GM23248 (cell line): ENCODE data around the gene PEX5L. TPM values are rescaled to one million over a fixed set of nuclear protein-coding genes. Genes with fewer than 3 reads are reported as not detected.

Experiments used
- DNase-seq: peaks from one replicate; pipeline ENCODE4 v3.0.0-alpha.2; 2015
- H2AFZ ChIP-seq: fragments of 200-600 bp; sonication (generic); 2 replicates; pipeline ENCODE4 v1.6.1; 2016; ENCODE audit warnings: antibody characterized with exemption
- H3F3A ChIP-seq: fragments of 200-600 bp; sonication (generic); 2 replicates; pipeline ENCODE4 v1.6.1; 2016; ENCODE audit warnings: mild to moderate bottlenecking, antibody characterized with exemption, mixed run types; ENCODE audit not compliant: insufficient read depth
- H3K27ac ChIP-seq: fragments of 200-600 bp; sonication (generic); 2 replicates; pipeline ENCODE4 v1.5.1; 2016; ENCODE audit warnings: mild to moderate bottlenecking
- H3K27me3 ChIP-seq: fragments of 200-600 bp; sonication (generic); replicated peaks from 2 replicates; pipeline ENCODE4 v1.6.1; 2016; ENCODE audit warnings: mild to moderate bottlenecking; ENCODE audit not compliant: insufficient read depth
- H3K36me3 ChIP-seq: fragments of 200-600 bp; sonication (generic); 2 replicates; pipeline ENCODE4 v1.6.1; 2016; ENCODE audit warnings: low read depth, mild to moderate bottlenecking
- H3K4me1 ChIP-seq: fragments of 200-600 bp; sonication (generic); 2 replicates; pipeline ENCODE4 v1.6.1; 2016; ENCODE audit warnings: mild to moderate bottlenecking; ENCODE audit not compliant: insufficient read depth
- H3K4me2 ChIP-seq: fragments of 200-600 bp; sonication (generic); one replicate; pipeline ENCODE4 v1.6.1; 2016; ENCODE audit warnings: mild to moderate bottlenecking; ENCODE audit not compliant: unreplicated experiment
- H3K4me3 ChIP-seq: fragments of 200-600 bp; sonication (generic); 2 replicates; pipeline ENCODE4 v1.5.1; 2016; ENCODE audit warnings: mild to moderate bottlenecking
- H3K79me2 ChIP-seq: fragments of 200-600 bp; sonication (generic); 2 replicates; pipeline ENCODE4 v1.6.1; 2016; ENCODE audit warnings: mild to moderate bottlenecking; ENCODE audit not compliant: insufficient read depth
- H3K9ac ChIP-seq: fragments of 200-600 bp; sonication (generic); 2 replicates; pipeline ENCODE4 v1.6.1; 2016; ENCODE audit warnings: mild to moderate bottlenecking
- H3K9me2 ChIP-seq: fragments of 200-600 bp; sonication (generic); 2 replicates; pipeline ENCODE4 v1.6.1; 2016; ENCODE audit warnings: mixed run types, mild to moderate bottlenecking, moderate library complexity; ENCODE audit not compliant: insufficient read depth
- H3K9me3 ChIP-seq: fragments of 200-600 bp; sonication (generic); one replicate; pipeline ENCODE4 v1.6.1; 2017; ENCODE audit warnings: low read depth
- H4K20me1 ChIP-seq: fragments of 200-600 bp; sonication (generic); 2 replicates; pipeline ENCODE4 v1.6.0; 2016; ENCODE audit not compliant: insufficient read depth
- EZH2 ChIP-seq: fragments of 200-600 bp; sonication (generic); IDR thresholded peaks from 2 replicates; pipeline ENCODE4 v1.6.1; 2018; ENCODE audit warnings: antibody characterized with exemption, mild to moderate bottlenecking; ENCODE audit not compliant: insufficient read depth, poor library complexity, severe bottlenecking
- EZH2phosphoT487 ChIP-seq: fragments of 200-600 bp; sonication (generic); IDR thresholded peaks from 2 replicates; pipeline ENCODE4 v1.6.1; 2018; ENCODE audit warnings: antibody characterized with exemption, moderate library complexity, mild to moderate bottlenecking, low read depth; ENCODE audit not compliant: insufficient read depth
- WGBS, 2 experiments: methylation state at CpG; one replicate each; pipeline ENCODE4 v1.1.6; 2015 to 2017; ENCODE audit warnings: low lambda C conversion rate in 2 of 2, low coverage in 1 of 2; ENCODE audit errors: missing lambda C conversion rate in 2 of 2; 5-methylcytosine and 5-hydroxymethylcytosine counted together
- in situ Hi-C: fragments of 300-500 bp; cut with MboI; formaldehyde crosslinking; loops from 2 replicates; pipeline ENCODE4 v1.15.0; 2020
- polyA plus RNA-seq: library from polyadenylated mRNA; unstranded; fragments of >200 nt; fragmentation: Nextera tagmentation; extraction: Ambion mirVana; gene quantifications from 2 replicates; pipeline ENCODE4 v1.2.1, GENCODE V29; 2016
- total RNA-seq: library from RNA; depleted of rRNA; stranded (reverse); fragments of >200 nt; shearing (Covaris generic); gene quantifications from 2 replicates; pipeline ENCODE4 v1.2.3, GENCODE V29; 2014

Gene PEX5L
- total and polyA plus RNA-seq, 2 experiments from 2014 or later, result 0.03 TPM; not detected in 1

DNA sequence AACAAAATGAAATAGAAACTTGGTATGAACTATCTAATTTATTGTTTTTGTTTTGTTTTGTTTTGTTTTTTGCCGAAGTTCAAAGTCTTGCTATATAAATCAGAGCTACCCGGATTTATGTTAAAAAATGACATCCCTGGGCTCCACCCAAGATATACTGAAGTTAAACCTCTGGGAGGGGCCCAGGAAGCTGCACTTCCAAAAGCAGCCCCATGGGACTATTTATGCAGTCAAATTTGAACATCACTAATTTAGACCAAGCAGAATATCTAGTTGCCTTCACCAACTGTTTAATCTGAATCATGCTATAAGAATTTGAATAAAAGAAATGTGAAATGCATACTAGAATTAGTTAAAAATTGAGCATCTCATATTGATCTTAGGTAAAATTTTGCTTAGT is 32.2 kb downstream of the PEX5L start:
- Histone ChIP-seq H3K36me3 (no peaks in the 10 kb centered on the region), H3K79me2 (no peaks in the 10 kb centered on the region), H3K27ac (no peak overlapping the region), H3K27me3 (no peaks in the 10 kb centered on the region), H3K4me1 (no peaks in the 10 kb centered on the region), H3K9me2 (no peaks in the 10 kb centered on the region), H3K4me3 (no peak overlapping the region), H3K9ac (no peak overlapping the region), H2AFZ (no peak overlapping the region), H3K9me3 (no peaks in the 10 kb centered on the region), H3F3A (no peaks in the 10 kb centered on the region), H4K20me1 (no peaks in the 10 kb centered on the region), H3K4me2 (no peak overlapping the region)
- in situ Hi-C loops, result no loop called here
- WGBS, 2 experiments, result 25 to 34% methylated on average over 2 of the region's 2 CpGs
- TF ChIP-seq EZH2phosphoT487, result no peak
- TF ChIP-seq EZH2, result no peak
- no peak for DNase-seq

DNA sequence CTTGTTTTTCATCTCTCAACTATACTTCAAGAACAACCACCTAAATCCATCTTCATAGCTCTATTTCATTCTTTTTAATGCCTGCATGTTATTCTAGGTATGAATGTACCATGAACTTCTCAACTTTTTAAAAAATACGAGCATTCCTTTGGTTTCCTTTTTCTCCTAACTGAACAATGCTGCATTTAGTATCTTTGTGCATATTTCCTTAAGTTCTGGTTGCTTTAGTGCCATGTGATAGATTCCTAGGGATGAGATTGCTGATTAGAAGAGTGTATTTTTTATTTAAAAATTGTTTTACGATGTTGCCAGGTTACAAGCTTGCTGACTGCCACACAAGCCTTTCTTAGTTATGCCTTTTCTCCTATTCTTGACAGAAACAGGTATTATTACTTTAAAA is 34.7 kb downstream of the PEX5L start:
- TF ChIP-seq EZH2phosphoT487 (no peak), EZH2 (no peak)
- in situ Hi-C loops, result no loop called here
- Histone ChIP-seq H2AFZ (no peak overlapping the region), H3K9ac (no peak overlapping the region), H3K79me2 (no peaks in the 10 kb centered on the region), H3K27ac (no peak overlapping the region), H3K36me3 (no peaks in the 10 kb centered on the region), H3K9me2 (no peaks in the 10 kb centered on the region), H3K4me3 (no peak overlapping the region), H4K20me1 (no peaks in the 10 kb centered on the region), H3K4me2 (no peak overlapping the region), H3K4me1 (no peaks in the 10 kb centered on the region), H3K9me3 (no peaks in the 10 kb centered on the region), H3K27me3 (no peaks in the 10 kb centered on the region), H3F3A (no peaks in the 10 kb centered on the region)
- DNase-seq, result no peak
- 15% methylated on average over 2 of the region's 2 CpGs for WGBS, 2 experiments

DNA sequence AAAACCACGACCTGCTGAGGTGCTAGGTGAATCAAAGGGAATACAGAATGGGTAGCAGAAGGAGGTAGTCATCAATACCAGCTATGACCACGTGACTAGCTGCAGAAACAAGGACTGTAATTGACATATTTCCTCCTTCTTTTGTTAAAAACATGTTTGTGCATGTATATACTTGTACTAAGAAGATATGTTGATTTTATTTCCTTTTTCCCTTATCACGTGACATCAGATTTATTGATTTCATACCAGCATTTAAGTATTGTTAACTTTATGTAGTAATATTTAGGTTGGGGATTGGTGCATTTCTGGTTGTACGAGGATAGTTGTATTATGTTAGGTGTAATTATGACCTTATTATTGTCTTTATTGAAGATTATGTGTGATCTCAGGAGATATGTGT is 36.2 kb downstream of the PEX5L start:
- 7 to 11% methylated on average over 4 of the region's 4 CpGs for WGBS, 2 experiments

DNA sequence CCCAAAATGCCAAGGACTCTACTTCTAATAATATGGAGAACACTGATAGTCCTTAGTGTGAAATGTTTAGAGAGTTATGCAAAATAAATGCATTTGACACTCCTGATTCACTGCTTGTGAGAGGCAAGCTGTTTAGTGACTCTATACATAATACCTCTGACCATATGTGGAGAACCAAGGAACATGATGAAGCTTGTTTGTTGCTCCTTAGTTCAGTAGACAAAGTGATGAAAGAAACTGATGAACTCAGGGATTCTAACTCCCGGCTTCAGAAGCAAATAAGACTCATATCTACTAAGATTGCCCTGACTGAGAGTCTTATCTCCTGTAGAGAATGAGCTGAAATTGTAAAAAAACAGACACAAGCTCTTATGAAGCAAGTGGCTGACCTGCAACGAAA is 41.3 kb downstream of the PEX5L start:
- H2AFZ ChIP-seq, result no peak overlapping the region
- H3K9me2 ChIP-seq, result no peaks in the 10 kb centered on the region
- 9 to 11% methylated on average over 2 of the region's 2 CpGs for WGBS, 2 experiments
- H3K4me1 ChIP-seq, result no peaks in the 10 kb centered on the region
- no peak overlapping the region for H3K9ac ChIP-seq
- no peaks in the 10 kb centered on the region for H3F3A ChIP-seq
- TF ChIP-seq EZH2 (no peak), EZH2phosphoT487 (no peak)
- H3K36me3 ChIP-seq, result no peaks in the 10 kb centered on the region
- no peaks in the 10 kb centered on the region for H3K27me3 ChIP-seq
- no peak overlapping the region for H3K27ac ChIP-seq
- no peaks in the 10 kb centered on the region for H4K20me1 ChIP-seq
- no peak overlapping the region for H3K4me2 ChIP-seq
- no peak overlapping the region for H3K4me3 ChIP-seq
- no peak for DNase-seq
- in situ Hi-C loops, result no loop called here
- no peaks in the 10 kb centered on the region for H3K9me3 ChIP-seq
- no peaks in the 10 kb centered on the region for H3K79me2 ChIP-seq

More for the DNA sequence above, 36.2 kb downstream of the PEX5L start:
- Histone ChIP-seq H3K9me3 (no peaks in the 10 kb centered on the region), H3K4me3 (no peak overlapping the region), H3F3A (no peaks in the 10 kb centered on the region), H4K20me1 (no peaks in the 10 kb centered on the region), H3K4me2 (no peak overlapping the region), H3K79me2 (no peaks in the 10 kb centered on the region), H3K9ac (no peak overlapping the region), H3K4me1 (no peaks in the 10 kb centered on the region), H2AFZ (no peak overlapping the region), H3K27ac (no peak overlapping the region), H3K27me3 (no peaks in the 10 kb centered on the region), H3K36me3 (no peaks in the 10 kb centered on the region), H3K9me2 (no peaks in the 10 kb centered on the region)
- TF ChIP-seq EZH2phosphoT487, result no peak
- TF ChIP-seq EZH2, result no peak
- no peak for DNase-seq
- in situ Hi-C loops, result no loop called here

DNA sequence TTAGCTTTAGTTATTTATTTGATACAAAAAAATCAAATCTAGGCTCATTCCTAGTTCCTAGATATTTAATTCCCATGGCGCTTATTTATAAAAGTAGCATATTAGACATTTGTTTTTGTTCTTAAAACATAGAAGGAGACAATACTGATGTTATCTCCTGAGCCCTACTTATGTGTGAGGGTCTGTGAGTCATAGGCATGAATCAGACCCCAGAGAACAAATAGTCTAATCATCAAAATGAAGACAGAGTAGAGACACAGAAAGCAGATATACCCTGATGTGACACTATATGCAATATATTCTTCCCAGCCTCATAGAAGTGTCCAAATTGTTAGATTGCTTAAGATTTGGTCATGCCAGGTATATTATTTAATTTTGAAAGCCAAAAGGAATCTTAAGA is 44.9 kb downstream of the PEX5L start:
- Histone ChIP-seq H3K4me1 (no peaks in the 10 kb centered on the region), H3K9me2 (no peaks in the 10 kb centered on the region; the same call in 1 of the 2 replicates), H4K20me1 (no peaks in the 10 kb centered on the region), H3F3A (no peaks in the 10 kb centered on the region), H3K9ac (no peak overlapping the region), H3K27me3 (no peaks in the 10 kb centered on the region), H3K27ac (no peak overlapping the region), H3K36me3 (no peaks in the 10 kb centered on the region), H3K4me3 (no peak overlapping the region), H3K4me2 (no peak overlapping the region), H3K9me3 (no peaks in the 10 kb centered on the region), H2AFZ (no peak overlapping the region), H3K79me2 (no peaks in the 10 kb centered on the region)
- in situ Hi-C loops, result no loop called here
- no peak for TF ChIP-seq EZH2
- no peak for TF ChIP-seq EZH2phosphoT487
- 27 to 28% methylated on average over 1 of the region's 1 CpG for WGBS, 2 experiments
- DNase-seq, result no peak
